ENCODE results near the gene ATAD3A. TPM values are rescaled to one million over a fixed set of nuclear protein-coding genes. Genes with fewer than 3 reads are reported as not detected.

ATAD3A gene
- total and polyA plus RNA-seq, 2 experiments from 2014 or later, result 36.5 to 80.3 TPM

- TF ChIP-seq, protein P1, sequence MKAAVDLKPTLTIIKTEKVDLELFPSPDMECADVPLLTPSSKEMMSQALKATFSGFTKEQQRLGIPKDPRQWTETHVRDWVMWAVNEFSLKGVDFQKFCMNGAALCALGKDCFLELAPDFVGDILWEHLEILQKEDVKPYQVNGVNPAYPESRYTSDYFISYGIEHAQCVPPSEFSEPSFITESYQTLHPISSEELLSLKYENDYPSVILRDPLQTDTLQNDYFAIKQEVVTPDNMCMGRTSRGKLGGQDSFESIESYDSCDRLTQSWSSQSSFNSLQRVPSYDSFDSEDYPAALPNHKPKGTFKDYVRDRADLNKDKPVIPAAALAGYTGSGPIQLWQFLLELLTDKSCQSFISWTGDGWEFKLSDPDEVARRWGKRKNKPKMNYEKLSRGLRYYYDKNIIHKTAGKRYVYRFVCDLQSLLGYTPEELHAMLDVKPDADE (IDR thresholded peaks at IDR 0.05), result no peak
- TF ChIP-seq JUNB (IDR thresholded peaks at IDR 0.05; ENCODE audit: unreplicated experiment) (no peak), NANOG (IDR thresholded peaks at IDR 0.05; ENCODE audit: borderline replicate concordance) (no peak), EZH2 (IDR thresholded peaks at IDR 0.05; ENCODE audit: low read depth, unreplicated experiment) (no peak), STAT1 (IDR thresholded peaks at IDR 0.05; ENCODE audit: unreplicated experiment) (no peak), ZNF331 (CRISPR knock-in tag; IDR thresholded peaks at IDR 0.05; ENCODE audit: low read depth) (no peak), EZH2phosphoT487 (IDR thresholded peaks at IDR 0.05; ENCODE audit: unreplicated experiment) (no peak), CREB1 (CRISPR knock-in tag; IDR thresholded peaks at IDR 0.05; ENCODE audit: low read depth) (no peak)
- TF ChIP-seq, protein P2, sequence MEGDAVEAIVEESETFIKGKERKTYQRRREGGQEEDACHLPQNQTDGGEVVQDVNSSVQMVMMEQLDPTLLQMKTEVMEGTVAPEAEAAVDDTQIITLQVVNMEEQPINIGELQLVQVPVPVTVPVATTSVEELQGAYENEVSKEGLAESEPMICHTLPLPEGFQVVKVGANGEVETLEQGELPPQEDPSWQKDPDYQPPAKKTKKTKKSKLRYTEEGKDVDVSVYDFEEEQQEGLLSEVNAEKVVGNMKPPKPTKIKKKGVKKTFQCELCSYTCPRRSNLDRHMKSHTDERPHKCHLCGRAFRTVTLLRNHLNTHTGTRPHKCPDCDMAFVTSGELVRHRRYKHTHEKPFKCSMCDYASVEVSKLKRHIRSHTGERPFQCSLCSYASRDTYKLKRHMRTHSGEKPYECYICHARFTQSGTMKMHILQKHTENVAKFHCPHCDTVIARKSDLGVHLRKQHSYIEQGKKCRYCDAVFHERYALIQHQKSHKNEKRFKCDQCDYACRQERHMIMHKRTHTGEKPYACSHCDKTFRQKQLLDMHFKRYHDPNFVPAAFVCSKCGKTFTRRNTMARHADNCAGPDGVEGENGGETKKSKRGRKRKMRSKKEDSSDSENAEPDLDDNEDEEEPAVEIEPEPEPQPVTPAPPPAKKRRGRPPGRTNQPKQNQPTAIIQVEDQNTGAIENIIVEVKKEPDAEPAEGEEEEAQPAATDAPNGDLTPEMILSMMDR (conservative IDR thresholded peaks at IDR 0.05; ENCODE audit: low read depth in 2 of 2), result no peak
Observed at GRCh38 chr1:1552263-1552639, 40.3 kb downstream of the ATAD3A start (continued).

DNA sequence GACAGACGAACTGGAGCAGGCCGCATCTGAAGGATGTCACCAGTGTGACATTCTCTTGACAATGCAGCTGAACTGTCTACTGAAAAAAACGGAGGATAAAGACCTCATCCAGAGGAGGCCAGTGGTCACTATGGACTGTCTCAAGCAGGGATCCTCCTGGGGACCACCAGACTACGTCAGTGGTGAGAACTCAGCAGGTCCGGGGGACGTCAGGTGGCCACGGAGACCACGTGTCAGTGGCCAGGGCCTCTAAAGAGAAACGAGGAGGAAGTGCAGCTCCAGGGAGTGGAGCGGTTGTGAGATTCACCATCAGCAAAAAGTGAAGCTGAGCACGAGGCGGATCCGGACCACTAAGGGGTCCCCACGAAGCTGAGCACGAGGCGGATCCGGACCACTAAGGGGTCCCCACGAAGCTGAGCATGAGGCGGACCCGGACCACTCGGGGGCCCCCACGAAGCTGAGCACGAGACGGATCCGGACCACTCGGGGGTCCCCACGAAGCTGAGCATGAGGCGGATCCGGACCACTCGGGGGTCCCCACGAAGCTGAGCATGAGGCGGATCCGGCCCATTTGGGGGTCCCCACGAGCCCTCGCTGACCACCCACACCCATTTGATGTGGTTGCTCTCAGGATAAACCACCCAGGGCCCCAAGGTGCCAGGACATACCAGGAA is 42.0 kb downstream of the ATAD3A start:
- Histone ChIP-seq H3K4me2 (no peak overlapping the region), H3K79me2 (replicated peaks; ENCODE audit: insufficient read depth) (peaks cover 13% of the 10 kb centered on the region), H3K4me3 (no peak overlapping the region), H3F3A (replicated peaks; ENCODE audit: low read depth) (0 out of 2 replicates have a peak, but pooled peaks cover 17% of the 10 kb centered on the region), H3K27ac (ENCODE audit: low read depth) (no peak overlapping the region), H2AFZ (no peak overlapping the region), H3K9me2 (ENCODE audit: insufficient read depth) (no peaks in the 10 kb centered on the region), H3K36me3 (ENCODE audit: insufficient read depth) (no peaks in the 10 kb centered on the region), H3K27me3 (ENCODE audit: insufficient read depth) (no peaks in the 10 kb centered on the region), H4K20me1 (replicated peaks; ENCODE audit: insufficient read depth) (peaks cover 22% of the 10 kb centered on the region), H3K4me1 (ENCODE audit: insufficient read depth) (no peaks in the 10 kb centered on the region)
- no peak for DNase-seq (ENCODE audit: low spot score)
- Mint-ChIP-seq H3K4me3 (no peak overlapping the region; the same call in 2 of the 3 replicates), H3K9me3 (no peaks in the 10 kb centered on the region), H3K27ac (no peak overlapping the region), H3K27me3 (ENCODE audit: insufficient read depth, low read depth, poor library complexity) (peaks cover 13% of the 10 kb centered on the region), H3K36me3 (ENCODE audit: low read depth) (no peaks in the 10 kb centered on the region), H3K4me1 (no peaks in the 10 kb centered on the region; the same call in 2 of the 3 replicates)
- TF ChIP-seq, protein P3, sequence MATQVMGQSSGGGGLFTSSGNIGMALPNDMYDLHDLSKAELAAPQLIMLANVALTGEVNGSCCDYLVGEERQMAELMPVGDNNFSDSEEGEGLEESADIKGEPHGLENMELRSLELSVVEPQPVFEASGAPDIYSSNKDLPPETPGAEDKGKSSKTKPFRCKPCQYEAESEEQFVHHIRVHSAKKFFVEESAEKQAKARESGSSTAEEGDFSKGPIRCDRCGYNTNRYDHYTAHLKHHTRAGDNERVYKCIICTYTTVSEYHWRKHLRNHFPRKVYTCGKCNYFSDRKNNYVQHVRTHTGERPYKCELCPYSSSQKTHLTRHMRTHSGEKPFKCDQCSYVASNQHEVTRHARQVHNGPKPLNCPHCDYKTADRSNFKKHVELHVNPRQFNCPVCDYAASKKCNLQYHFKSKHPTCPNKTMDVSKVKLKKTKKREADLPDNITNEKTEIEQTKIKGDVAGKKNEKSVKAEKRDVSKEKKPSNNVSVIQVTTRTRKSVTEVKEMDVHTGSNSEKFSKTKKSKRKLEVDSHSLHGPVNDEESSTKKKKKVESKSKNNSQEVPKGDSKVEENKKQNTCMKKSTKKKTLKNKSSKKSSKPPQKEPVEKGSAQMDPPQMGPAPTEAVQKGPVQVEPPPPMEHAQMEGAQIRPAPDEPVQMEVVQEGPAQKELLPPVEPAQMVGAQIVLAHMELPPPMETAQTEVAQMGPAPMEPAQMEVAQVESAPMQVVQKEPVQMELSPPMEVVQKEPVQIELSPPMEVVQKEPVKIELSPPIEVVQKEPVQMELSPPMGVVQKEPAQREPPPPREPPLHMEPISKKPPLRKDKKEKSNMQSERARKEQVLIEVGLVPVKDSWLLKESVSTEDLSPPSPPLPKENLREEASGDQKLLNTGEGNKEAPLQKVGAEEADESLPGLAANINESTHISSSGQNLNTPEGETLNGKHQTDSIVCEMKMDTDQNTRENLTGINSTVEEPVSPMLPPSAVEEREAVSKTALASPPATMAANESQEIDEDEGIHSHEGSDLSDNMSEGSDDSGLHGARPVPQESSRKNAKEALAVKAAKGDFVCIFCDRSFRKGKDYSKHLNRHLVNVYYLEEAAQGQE (IDR thresholded peaks at IDR 0.05; ENCODE audit: unreplicated experiment), result no peak
- TF ChIP-seq EZH2phosphoT487 (IDR thresholded peaks at IDR 0.05; ENCODE audit: unreplicated experiment) (no peak), ZNF331 (CRISPR knock-in tag; IDR thresholded peaks at IDR 0.05; ENCODE audit: low read depth) (no peak)
- ATAC-seq, result no peak

Measured in GM23338 (cell line).